ENCODE results near the gene PIP5K1B. TPM values are rescaled to one million over a fixed set of nuclear protein-coding genes. Genes with fewer than 3 reads are reported as not detected.

Gene PIP5K1B, protein sequence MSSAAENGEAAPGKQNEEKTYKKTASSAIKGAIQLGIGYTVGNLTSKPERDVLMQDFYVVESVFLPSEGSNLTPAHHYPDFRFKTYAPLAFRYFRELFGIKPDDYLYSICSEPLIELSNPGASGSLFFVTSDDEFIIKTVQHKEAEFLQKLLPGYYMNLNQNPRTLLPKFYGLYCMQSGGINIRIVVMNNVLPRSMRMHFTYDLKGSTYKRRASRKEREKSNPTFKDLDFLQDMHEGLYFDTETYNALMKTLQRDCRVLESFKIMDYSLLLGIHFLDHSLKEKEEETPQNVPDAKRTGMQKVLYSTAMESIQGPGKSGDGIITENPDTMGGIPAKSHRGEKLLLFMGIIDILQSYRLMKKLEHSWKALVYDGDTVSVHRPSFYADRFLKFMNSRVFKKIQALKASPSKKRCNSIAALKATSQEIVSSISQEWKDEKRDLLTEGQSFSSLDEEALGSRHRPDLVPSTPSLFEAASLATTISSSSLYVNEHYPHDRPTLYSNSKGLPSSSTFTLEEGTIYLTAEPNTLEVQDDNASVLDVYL
- 1.7 and 2.5 TPM in 2 replicates for total RNA-seq (2021)
- long read RNA-seq, partial matches to known transcripts: 0 of 2 reads
- long read RNA-seq, other reads (novel, unspliced or antisense): 2 of 2 reads

DNA sequence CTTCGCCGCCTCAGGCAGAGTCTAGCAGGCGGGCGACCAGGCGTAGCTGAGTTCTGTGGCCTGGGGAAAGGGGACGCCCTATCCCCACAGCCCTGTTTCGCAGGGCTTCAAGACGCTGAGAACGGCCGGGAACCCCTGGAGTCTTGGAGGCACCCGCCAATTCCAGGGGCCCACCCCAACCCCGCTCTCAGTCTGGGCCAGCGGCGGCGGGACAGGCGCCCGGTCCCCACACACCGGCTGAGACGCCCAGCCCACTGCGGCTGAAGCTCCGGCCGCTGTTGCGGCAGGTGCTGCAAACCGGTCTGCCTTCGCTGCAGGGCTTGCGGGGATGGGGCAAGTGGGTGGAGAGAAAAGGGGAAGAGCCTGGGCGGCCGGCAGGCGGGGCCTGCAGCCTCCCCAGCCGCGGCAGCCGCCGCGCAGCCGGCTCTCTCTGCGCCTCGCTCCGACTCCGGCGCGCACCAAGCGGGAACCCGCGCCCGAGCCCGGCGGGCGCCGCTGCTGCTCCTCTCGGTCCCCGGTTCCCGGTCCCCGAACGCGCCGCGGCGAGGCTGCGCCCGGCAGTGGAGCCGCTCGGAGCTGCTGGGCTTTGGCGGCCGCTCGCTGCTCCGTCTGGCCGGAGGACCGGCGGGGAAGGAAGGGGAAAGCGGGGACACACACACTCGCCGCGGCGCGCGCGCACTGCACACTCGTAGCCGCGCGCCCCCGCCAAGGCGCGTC lies at the start of gene PIP5K1B:
PIP5K1B (plus strand) TSS at position 427 of the 717 bp plus-strand sequence. CDS start 117,375 bp downstream, outside the sequence.
- Histone ChIP-seq H3K14ac (ENCODE audit: insufficient read depth, low read length) (no peak within 1 kb of the TSS), H4K5ac (ENCODE audit: insufficient read length, low read depth, low read length) (no peak within 1 kb of the TSS), H2AK5ac (ENCODE audit: insufficient read length, low read length) (no peak within 1 kb of the TSS), H4K20me1 (ENCODE audit: control insufficient read depth, insufficient read depth, insufficient read length) (no peaks in the 10 kb centered on the region), H3K27ac (ENCODE audit: insufficient read length, low read depth, low read length) (no peak within 1 kb of the TSS), H3K18ac (ENCODE audit: insufficient read length, low read depth, low read length) (no peak within 1 kb of the TSS), H3K23ac (ENCODE audit: insufficient read length, low read depth, low read length) (no peak within 1 kb of the TSS), H2BK15ac (ENCODE audit: low read depth, low read length) (no peak within 1 kb of the TSS), H2BK120ac (ENCODE audit: low read depth, low read length, poor library complexity, severe bottlenecking) (no peak within 1 kb of the TSS), H2AFZ (ENCODE audit: low read length) (no peak within 1 kb of the TSS), H3K79me2 (ENCODE audit: insufficient read depth, low read length) (no peaks in the 10 kb centered on the region), H3T11ph (ENCODE audit: low read length) (no peak within 1 kb of the TSS), H3K4me2 (ENCODE audit: insufficient read depth, insufficient read length, low read length) (peak within 1 kb of the TSS; percentile 57), H3K23me2 (ENCODE audit: insufficient read length, low read depth, low read length, poor library complexity, severe bottlenecking) (peaks cover 10% of the 10 kb centered on the region), H3K4me1 (ENCODE audit: insufficient read depth, low read length) (no peaks in the 10 kb centered on the region), H3K9me3 (ENCODE audit: control insufficient read depth, low read depth, low read length) (no peaks in the 10 kb centered on the region), H3K4ac (ENCODE audit: low read depth, low read length) (no peak within 1 kb of the TSS), H3K79me1 (ENCODE audit: insufficient read depth, low read depth, low read length, poor library complexity, severe bottlenecking) (no peaks in the 10 kb centered on the region), H2BK5ac (ENCODE audit: insufficient read length, low read length) (no peak within 1 kb of the TSS), H3K9ac (ENCODE audit: extremely low read depth, insufficient read length, low read length) (no peak within 1 kb of the TSS), H4K91ac (ENCODE audit: insufficient read length, low read depth, low read length) (no peak within 1 kb of the TSS), H2BK12ac (ENCODE audit: insufficient read length, low read depth, low read length) (no peak within 1 kb of the TSS), H4K8ac (replicated peaks; ENCODE audit: insufficient read length, low read depth, low read length) (no peak within 1 kb of the TSS), H2BK20ac (ENCODE audit: low read depth, low read length, poor library complexity, severe bottlenecking) (no peak within 1 kb of the TSS), H3K27me3 (ENCODE audit: insufficient read depth, low read length) (peaks cover 9% of the 10 kb centered on the region; the same call in 1 of the 2 replicates), H3K56ac (ENCODE audit: insufficient read length, low read depth, low read length) (no peak within 1 kb of the TSS)
- H3K9me3 Mint-ChIP-seq: no peaks in the 10 kb centered on the region
- H3K36me3 Mint-ChIP-seq (ENCODE audit: insufficient read depth in 1 of 3, low read depth in 3 of 3): no peaks in the 10 kb centered on the region
- peaks cover 20 to 23% of the 10 kb centered on the region in 2 experiments for H3K4me1 Mint-ChIP-seq
- H3K4me3 Mint-ChIP-seq: peak within 1 kb of the TSS; percentile 85 to 93
- no peak within 1 kb of the TSS; a peak in 2 of 7 replicates for H3K27ac Mint-ChIP-seq
- peaks cover 81% of the 10 kb centered on the region for H3K27me3 Mint-ChIP-seq (ENCODE audit: low read depth)
- TF ChIP-seq CTCF (conservative IDR thresholded peaks at IDR 0.05): no peak
- DNase-seq: peak; percentile 81
- WGBS (ENCODE audit: extremely low coverage, insufficient read length, low lambda C conversion rate): no CpG with 5 or more reads among the region's 84 CpGs
